Stimulated activated CD4-positive, alpha-beta T cell treated with anti-CD3 and anti-CD28 coated beads, Interleukin-4, amount 100 ng/mL, for 24 hours (primary cell): ENCODE data around the gene MEGF11.
"Not testable (repeated sequence)": the region's sequence is repeated elsewhere in the genome, so short reads cannot be mapped to it uniquely, and the experiment has no call there.

ENCODE experiments used
- DNase-seq: peaks from one replicate; pipeline ENCODE4 v3.0.0-alpha.2; 2020

The MEGF11 gene

DNA sequence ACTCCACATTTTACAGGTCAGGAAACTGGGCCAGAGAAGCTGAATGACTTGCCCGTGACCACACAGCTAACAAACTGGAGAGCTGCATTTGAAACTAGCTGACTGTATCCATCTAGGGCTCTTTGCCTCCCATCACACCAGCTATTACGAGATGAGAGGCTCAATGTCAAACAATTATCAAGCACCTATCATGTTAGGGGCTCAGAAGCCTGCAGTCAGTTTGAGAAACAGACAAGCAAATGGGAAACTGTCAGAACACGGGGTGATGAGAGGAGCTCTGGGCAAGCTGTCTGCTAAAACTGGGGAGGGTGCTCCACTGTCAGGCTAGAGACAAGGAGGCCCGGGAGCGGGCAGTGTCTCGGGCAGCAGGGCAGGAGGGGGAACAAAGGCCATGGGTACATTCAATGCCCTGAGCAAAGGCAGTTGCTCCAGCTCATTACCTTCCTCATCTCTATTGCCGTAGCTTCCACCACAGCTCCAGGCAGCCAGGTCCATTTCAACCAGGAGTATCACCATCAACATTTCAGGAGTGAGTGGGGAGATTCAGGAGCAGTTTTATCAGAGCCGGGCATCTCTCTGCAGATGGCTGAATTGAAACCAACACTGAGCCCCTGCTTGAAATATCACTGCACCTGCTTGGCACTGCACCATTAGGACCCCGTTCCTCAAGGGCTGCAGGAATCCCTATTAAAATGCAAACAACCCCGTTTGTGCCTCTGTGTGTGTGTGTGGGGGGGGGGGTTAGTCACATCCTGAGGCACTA, 261.6 kb downstream of the MEGF11 start:
- no peak for DNase-seq

DNA sequence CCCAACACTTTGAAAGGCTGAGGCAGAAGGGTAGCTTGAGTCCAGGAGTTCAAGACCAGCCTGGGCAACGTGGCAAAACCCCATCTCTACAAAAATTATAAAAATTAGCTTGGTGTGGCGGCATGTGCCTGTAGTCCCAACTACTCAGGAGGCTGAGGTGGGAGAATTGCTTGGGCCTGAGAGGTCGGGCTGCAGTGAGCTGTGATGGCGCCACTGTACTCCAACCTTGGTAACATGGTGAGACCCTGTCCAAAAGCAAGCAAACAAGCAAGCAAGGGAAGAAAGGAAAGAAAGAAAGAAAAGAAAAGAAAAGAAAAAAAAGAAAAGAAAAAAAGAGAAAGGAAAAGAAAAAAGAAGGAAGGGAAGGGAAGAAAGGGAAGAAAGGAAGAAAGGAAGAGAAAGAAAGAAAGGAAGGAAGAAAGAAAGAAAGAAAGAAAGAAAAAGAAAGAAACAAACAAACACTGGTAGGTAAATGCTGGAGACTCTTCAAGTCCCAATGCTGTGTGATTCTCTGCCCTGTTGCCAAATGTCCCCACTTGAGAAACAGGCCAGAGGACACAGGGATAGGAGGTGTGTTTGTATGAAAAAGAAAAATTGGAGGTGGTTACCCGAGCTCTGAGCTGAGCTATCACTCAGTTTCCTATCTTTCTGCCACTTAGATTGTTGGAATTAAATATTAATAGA, 263.1 kb downstream of the MEGF11 start:
- no peak for DNase-seq

DNA sequence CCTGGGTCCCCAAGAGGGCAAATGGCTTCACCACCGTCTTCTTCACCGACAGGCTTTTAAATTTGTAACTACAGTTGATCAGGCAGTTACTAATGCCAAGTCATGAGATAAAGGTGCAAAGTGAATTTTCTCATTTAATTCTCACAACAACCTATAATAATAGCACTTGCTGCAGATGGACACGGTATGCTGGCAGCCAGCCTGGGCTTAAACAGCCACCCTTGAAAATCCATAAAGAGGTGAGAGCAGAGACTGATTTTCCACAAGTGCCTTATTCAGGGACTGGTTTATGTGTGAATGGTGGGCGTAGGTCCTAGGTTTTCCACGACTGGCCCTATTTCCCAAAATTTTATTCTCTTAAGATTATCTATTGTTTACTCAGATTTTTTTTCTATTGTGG, 266.4 kb downstream of the MEGF11 start:
- no peak for DNase-seq

DNA sequence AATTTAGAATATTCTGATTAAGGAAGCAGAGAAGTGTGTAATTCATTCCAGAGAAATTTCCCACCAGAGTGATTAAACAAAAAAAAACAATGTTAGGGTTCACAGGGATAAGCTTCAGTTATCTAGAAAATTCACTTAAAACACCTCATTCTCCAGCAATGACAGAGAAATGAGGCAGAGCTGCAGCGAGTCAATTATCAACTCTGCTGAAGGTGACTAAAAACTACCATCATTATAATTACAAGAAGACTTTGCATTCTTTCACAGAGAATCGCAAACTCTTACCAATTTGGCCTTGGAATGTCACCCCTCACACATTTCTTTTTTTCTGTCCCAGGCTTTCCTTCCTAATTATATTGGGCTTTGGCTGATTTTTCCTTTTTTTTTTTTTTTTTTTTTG, 267.1 kb downstream of the MEGF11 start:
- DNase-seq = no peak

DNA sequence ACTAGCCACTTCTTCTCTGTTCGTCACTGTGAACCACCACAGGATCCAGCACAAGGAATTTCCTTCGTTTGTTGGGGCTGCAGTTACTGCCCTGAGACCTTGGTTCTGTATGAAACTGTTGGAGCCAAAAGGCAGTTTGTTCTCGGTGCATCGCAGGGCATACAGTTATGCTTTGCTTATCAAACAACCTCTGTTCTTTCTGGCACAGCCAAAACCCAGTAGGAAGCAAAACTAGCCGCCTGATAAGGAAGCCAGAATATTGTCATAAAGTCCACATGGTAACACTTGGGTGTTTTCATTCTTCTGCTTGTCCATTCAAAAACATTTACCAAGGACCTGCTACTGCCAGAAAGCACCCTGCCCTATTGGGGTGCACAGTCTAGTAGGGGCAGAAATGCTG, 268.2 kb downstream of the MEGF11 start:
- no peak for DNase-seq

DNA sequence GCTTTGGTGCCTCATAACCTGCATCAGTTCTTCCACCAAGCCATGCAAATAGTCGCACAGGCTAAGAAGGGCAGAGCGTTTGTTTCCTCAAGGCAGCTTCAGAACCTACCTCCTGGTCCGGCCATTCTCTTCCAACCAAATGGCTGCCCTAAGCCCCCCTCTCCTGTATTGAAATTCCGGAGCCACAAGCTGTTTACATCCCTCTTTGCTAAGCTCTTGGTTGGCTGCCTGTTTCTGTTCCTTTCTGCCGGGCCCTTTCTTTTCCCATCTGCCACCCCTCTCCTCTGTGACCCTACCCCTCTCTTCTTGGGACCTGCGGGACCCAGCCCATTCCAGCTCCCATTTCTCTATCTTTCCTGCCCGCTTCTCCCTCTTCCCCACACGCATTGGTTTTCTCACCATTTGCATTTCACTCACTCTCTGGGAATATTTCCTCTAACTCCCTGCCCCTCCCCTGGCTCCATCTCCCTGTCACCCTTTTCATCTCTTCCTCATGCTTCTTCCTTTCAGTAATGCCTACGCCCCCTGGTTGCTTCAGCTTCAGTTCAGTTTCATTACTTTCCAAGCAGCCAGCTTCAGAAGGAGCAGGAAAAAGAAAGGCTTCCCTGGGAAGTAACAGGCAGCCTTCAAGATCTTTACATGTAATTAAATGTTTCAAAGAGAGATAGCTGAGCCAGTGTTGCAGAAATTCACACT, 270.8 kb downstream of the MEGF11 start:
- no peak for DNase-seq

DNA sequence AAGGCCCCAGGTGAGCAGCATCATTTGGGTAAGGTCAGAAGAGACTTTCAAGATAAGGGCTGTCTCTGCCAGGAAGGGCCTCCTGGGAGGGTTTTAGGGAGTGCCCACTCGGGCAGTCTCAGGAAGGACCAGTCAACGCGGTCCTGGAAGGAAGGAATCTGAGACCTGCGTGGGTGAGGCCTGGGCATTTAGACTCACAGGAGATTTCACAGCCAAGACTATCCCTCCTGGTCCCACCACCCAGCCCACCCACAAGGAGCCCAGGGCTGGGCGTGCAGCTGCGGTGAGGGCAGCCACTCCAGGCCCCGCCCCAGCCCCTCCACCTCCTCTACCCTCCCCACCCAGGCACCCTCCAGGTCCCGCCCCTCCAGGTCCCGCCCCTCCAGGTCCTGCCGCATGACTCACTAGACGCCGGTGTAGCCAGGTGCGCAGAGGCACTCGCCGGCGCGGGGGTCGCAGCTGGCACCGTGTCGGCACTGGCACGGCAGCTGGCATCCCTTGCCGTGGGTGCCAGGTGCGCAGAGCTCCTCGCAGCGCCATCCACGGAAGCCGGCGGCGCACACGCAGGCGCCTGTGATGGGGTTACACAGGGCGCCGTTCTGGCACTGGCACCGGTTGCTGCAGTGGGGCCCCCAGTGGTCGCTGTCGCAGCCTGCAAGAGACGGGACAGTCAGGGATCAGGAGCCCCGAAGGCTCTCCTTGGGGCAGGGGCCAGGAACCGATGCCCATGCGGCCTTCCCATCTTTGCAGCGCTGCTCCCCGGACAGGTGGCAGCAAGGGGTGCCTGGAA, 271.5 kb downstream of the MEGF11 start:
- DNase-seq = peak; percentile 53

DNA sequence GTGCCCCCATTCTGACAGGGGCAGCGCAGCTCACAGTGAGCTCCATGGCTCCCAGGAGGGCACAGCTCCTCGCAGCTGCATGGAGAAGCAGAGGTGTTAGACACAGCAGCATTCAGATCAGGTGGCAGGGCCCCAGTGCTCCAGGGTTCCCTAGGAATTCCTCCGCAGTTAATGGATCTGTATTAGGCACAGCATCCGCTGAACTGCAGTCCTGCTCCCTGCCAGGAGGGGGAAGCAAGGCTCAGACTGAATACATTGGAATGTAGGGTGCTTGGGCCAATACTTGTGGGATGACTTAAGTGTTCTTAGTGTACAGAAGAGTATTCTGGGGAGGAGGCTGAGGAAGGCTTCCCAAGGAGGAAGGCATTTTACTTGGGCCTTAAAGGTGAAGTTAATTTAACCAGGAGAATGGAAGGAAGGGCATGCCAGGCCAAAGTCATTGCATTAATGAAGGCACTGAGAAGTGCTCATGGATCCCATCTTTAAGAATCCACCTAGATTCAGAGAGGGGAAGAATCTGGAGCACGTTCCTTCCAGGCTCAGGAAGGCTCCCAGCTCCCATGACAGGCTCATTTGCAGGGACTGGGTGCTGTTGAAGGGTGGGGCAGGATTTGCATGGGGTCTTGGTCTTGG, 272.6 kb downstream of the MEGF11 start:
- peak; percentile 9 for DNase-seq

DNA sequence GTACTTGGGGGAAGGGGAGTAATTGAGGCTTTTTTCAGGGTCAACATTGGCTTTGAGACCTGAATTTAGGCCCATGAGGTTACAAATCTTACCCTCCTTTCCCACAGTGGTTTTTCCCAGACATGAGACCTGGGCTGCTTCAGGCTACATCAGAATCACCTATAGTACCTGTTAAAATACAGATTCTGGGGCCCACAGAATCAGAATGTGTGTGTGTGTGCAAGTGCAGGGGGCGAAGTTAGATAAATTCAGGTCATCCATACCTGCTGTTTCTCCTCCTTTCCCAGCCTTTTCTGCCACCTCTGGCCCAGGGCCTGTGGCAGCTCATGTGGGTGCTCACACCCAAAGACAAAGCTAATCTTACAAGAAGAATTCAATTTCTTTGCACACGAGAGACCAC, 273.7 kb downstream of the MEGF11 start:
- no peak for DNase-seq

DNA sequence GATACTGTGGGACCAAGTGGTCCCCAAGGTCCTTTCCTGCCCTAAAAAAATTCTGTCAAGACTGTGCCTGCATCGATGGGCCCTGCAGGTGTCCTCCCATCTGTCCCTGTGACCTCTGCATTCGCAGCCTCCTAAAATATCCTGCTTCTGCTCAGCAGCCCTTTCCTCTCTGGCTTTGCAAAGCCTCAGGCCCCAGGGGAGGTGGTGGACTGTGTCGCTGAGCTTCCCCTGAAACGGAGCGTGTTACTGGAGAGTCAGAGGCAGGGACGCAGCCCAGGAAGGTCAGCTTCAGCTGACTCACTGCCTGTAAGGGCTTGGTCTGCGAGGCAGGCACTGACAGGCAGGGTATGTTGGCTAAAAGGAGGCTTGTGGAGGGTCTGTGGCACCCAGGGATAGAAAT, 274.2 kb downstream of the MEGF11 start:
- DNase-seq = no peak

DNA sequence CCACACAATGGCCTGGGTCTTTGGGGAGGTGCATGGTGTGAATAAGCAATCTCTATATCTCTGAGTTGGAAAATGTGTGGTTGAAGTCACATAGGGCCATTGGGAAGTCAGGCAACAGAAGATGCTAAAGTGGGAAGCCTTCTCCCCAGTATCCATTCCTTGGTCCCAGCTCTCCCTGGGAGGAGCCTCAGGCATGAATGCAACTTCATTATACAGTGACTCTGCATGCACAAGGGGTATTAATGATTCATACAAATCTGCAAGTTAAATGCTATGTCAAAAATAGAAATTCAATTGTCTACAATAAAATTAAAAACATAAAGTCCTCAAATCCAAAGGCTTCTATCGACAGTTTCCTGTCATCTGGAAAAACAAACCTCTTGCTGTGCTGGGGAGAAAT, 275.4 kb downstream of the MEGF11 start:
- DNase-seq = no peak

DNA sequence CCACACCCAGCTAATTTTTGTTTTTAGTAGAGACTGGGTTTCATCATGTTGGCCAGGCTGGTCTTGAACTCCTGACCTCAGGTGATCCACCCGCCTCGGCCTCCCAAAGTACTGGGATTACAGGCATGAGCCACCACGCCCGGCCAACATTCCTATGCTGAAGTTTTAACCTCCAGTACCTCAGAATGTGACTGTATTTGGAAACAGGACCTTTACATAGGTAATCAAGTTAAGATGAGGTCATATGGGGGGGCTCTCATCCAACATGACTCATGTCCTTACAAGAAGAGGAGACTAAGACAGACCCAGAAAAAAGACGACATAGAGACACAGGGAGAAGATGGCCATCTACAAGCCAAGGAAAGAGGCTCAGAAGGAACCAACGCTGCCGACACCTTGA, 277.4 kb downstream of the MEGF11 start:
- DNase-seq = not testable (repeated sequence)

DNA sequence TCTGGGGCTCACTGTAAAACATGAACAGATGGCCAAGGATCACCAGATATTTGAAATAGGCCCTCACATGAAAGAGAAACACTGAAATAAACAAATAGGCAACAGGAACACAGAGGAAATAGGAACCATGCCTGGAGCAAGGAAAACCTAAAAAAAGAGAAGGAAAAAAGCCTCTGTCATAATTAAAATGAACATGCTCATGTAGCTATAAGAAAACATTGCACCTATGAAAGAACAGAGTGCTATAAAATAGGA, 281.9 kb downstream of the MEGF11 start:
- DNase-seq = no peak

DNA sequence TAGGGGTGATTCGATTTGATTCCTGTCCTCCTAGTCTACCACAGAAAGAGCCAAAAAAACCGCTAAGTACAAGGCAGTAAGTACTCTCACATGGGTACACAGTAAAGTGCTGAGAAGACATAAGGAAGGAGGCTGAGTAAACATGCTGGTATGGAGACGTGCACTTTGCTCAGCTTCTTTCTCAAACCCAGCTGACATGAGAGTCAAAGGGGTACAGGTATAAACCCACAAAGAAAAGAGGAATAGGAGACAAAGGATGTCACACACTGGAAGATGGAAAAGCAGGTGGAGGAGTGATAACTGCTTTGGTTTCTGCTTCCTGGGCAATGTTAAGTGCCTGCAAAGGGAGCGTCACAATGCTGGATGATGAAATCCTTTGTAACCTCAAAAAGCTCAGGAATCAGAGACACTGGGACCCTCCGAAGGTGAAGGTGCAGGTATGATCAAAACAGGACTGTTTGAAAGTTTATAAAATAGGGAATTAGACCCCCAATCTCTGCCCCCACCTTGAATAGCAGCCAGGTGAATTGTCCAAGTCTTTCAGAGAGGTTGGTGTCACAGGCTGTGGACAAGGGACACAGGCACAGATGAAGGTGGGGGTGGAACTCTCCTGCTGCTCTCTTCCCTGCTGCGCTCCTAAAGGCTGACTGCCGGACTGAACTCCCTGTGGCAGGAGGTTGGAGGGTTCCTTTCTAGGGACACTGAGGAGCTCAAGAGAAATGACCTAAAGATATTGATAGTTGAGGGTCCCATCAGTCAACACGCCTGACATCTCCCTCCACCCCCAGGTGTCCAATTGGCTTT, 282.4 kb downstream of the MEGF11 start:
- DNase-seq = no peak

DNA sequence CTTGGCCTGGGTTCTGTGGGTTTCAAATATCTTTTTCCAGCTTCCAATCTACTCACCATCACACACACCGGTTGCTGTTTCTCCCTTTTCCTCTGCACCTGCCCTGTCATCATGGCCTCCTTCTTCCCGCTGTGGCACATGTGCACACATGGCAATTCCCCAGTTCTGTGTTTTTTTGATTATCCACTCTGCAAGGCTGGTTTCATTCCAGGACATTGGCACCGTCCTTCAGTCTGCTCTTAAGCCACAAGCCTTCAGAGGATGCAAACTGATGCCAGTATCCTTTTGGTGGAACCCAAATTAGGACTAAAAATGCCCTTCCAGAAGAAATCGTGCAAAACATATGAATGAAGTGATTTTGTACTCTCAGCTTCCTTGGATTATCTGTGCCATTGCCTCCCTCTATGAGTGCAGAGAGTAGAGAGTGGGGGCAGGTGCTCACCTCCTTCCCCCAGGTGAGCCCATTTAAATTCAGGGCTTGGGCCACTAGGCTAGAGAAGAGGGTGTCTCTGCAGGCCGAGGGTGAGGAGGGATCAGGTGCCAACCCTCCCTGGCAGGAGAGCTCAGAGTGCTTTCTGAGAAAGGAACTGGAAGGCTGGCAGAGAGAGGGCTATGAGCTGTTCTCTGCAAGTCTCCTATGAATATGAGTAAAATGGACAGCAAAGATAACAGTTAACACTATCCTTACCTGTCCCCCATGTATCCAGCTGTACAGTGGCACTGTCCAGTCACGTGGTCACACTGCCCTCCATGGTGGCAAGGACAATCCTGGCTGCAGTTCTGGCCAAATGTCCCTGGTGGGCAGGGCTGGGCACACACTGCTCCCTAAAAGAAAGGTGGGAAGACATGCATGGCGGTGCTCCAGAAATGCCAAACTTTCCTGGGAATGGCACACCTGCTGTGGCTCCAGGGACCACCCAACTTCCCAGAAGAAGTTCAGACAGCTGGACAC, 283.4 kb downstream of the MEGF11 start:
- no peak for DNase-seq

DNA sequence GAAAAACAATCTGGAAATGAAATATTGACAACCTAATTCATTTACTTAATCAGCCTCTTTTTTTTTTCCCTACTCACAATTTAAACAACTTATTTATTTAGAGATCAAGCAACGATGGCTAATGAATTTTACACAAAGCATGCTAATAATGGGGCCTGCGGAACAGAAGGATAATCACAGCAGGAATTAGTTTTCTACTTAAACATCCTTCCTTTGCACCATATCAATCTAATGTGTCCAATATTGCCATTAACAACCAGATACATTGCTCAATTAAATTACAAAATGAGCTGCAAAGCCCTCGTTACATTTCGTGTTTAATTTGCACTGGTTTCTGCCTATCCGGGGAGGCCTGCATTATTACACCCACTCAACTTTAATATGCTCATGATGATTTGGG, 285.0 kb downstream of the MEGF11 start:
- no peak for DNase-seq

DNA sequence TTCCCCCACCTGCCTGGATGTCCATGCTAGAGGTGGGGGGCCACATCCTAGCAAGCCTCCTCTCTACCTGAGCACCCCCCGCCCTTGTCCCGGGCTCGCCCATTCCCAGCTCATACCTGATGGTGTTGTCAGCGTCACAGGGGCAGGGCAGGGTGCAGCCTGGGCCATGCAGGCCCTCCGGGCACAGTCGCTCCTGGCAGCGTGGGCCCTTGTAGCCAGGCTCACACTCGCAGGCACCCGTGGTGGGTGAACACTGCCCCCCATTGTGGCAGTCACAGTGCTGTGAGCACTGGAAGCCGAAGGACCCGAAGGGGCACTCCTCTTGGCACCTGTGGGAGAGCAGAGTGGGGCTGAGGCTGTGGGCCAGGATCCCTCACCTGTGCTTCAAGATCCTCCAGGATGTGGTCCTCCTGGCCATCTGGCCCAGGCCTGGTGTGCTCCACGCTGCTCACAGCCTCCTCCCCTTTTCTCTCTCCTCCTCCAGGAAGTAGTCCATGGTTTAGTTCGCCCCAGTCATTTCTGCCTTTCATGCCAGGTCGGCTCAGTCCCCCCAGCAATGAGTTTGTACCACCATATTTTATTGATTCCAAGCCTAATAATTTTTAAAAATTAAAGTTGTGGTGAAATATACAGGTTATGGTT, 288.6 kb downstream of the MEGF11 start:
- DNase-seq = no peak

DNA sequence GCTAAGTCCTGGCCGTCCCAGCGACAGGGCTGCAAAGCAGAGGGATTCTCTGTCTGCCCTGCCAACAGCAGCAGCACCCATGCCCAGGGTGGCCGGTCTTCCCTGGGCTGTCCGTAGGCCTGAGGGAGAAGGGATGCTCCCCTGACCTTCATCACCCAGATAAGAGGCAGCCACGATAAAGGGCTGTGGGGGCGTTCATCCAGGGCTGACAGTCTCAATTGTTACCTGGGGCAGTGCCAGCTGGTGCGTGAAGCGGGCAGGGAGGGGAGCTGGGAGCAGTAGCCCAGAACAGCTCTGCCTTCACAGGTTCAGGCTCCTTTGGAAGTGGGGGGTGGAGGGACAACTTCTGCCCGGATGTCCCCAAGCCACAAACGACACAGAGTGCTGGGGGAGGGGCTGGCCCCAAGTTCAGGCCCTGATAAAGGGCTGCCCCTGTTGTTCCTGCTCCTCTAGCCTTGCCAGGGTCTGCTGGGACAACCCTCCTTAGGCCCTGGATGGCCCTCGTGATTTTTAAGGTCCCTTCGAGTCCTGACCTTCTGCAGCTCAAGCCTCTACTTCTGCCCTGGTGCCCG, 289.6 kb downstream of the MEGF11 start:
- no peak for DNase-seq

DNA sequence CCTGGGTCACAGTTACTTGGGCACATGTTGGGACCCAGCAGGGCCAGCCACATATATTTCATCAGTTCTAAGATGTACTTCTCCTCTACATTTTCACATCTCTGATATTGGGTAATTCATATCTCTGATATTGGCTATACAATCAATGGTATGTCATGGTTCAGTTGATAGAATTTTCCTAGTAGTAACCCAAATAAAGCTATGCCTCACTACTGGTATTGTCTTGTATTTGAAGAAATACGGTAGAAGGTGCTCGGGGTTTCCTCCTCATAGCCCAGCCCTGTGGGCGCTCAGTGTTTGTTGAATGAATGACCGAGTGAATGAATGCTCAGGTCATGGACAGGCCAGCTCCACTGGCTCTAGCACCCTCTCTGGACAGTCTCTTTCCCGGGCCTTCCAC, 290.2 kb downstream of the MEGF11 start:
- DNase-seq = no peak

DNA sequence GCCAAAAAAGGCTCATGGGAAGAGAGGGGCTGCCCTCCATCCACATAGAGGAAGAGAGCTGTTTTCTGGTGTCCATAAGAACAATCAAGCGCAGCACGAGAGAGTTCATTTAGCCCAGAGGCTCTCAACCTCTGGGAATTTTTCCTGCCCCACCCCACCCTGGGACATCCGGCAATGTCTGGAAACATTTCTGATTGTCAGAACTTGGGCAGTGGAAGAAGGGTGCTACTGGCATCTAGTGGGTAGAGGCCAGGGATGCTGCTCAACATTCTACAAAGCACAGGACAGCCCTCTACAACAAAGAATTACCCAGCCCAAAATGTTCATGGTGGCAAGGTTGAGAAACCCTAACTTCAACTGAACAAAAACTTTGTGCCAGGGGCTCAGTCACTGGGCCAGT, 291.4 kb downstream of the MEGF11 start:
- DNase-seq = no peak
